HT1080 (cell line): ENCODE results near the gene PPP6R3. TPM values are rescaled to one million over a fixed set of nuclear protein-coding genes. Genes with fewer than 3 reads are reported as not detected.
"Not testable (repeated sequence)": the region's sequence is repeated elsewhere in the genome, so short reads cannot be mapped to it uniquely, and the experiment has no call there.

Source experiments
- DNase-seq: peaks from one replicate; pipeline ENCODE4 v3.0.0-alpha.2; 2015; ENCODE audit warnings: low read depth
- total RNA-seq: library from RNA; depleted of rRNA; stranded (reverse); fragments of >200 nt; shearing (Covaris generic); gene quantifications from 2 replicates; pipeline ENCODE4 v1.2.3, GENCODE V29; 2014

Gene PPP6R3
- total RNA-seq, 1 experiment from 2014 or later, result 111 TPM

- DNase-seq, result no peak
These were observed 131.2 kb downstream of the PPP6R3 start for GRCh38 chr11:68591719-68592118.

DNA sequence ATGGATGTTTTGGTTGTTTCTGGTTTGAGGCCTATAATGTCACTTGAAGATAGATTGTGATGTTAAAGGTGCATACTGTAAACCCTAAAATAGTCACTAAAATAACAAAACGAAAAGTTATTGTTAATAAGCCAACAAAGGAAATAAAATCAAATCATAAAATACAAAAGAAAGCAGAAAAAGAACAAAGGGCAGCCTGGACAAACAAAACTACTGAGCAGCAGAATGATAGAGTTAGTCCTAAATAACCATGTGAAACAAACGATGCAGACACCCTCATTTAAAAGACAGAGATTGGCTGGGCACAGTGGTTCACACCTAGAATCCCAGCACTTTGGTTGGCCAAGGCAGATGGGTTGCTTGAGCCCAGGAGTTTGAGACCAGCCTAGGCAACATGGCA lies 132.9 kb downstream of the PPP6R3 start:
- DNase-seq, result no peak

GRCh38 chr11:68594123-68594522 lies 133.6 kb downstream of the PPP6R3 start:
- no peak for DNase-seq

DNA sequence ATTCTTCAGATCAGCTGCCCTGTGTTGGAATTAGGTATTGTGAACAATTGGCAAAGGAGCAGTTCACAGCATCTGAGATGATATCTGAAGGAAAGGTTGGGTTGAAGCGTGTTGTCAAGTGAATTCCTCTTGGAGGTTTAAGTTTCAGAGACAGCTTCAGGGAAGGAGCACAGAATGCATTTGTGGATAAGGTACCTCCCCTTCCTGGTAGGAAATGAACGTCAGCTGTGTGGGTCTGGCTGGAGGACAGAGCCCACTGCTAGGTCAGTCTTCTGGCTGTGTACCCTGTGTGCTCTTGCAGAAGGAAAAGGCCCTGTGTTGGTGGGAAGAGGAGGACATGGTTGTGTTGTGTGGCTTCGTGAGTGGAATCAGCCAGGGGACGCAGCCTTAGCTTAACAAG lies 135.7 kb downstream of the PPP6R3 start:
- DNase-seq, result no peak

GRCh38 chr11:68598816-68599653 lies 138.5 kb downstream of the PPP6R3 start:
- DNase-seq, result no peak

- DNase-seq, result no peak
These were observed 140.6 kb downstream of the PPP6R3 start for GRCh38 chr11:68601147-68601546.

GRCh38 chr11:68609761-68610160 lies 149.2 kb downstream of the PPP6R3 start:
- no peak for DNase-seq

GRCh38 chr11:68610452-68611116 lies 150.0 kb downstream of the PPP6R3 start:
- DNase-seq, result no peak

- DNase-seq, result no peak
These were observed 155.1 kb downstream of the PPP6R3 start for GRCh38 chr11:68615657-68616056.

GRCh38 chr11:68617925-68618809 lies 157.6 kb downstream of the PPP6R3 start:
- no peak for DNase-seq

DNA sequence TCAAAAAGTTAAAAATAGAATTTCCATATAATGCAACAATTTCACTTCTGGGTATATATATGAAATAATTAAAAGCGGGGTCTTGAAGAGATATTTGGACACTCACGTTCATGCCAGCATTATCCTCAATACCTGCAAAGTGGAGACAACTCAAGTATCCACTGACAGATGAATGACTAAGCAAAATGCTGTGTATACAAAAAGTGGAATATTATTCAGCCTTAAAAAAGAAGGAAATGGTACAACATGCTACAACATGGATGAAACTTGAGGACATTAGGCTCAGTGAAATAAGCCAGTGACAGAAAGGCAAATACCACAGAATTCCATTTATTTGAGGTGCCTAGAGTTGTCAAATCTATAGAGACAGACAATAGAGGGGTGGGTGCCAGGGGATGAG lies 161.3 kb downstream of the PPP6R3 start:
- no peak for DNase-seq

- DNase-seq, result not testable (repeated sequence)
These were observed 163.2 kb downstream of the PPP6R3 start for GRCh38 chr11:68623706-68624105.

DNA sequence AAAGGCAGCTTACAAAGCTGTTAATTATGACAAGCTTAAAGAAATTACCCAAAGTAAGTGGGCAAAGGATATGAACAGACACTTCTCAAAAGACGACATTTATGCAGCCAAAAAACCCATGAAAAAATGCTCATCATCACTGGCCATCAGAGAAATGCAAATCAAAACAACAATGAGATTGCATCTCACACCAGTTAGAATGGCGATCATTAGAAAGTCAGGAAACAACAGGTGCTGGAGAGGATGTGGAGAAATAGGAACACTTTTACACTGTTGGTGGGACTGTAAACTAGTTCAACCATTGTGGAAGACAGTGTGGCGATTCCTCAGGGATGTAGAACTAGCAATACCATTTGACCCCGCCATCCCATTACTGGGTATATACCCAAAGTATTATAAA lies 164.5 kb downstream of the PPP6R3 start:
- not testable (repeated sequence) for DNase-seq

DNA sequence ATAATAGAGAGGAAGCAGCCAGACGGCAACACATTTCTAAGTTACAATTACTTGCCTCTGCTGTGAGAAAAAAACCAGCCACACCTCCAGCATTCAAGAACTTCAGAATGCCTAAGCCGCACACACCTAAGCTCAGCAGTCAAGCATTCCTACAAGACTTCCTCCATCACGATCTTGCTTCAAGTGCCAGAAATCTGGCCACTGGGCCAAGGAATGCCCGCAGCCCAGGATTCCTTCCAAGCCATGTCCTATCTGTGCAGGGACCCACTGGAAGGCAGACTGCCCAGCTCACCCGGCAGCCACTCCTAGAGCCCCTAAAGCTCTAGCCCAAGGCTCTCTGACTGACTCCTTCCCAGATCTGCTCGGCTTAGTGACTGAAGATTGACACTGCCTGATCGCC lies 165.7 kb downstream of the PPP6R3 start:
- DNase-seq, result not testable (repeated sequence)

DNA sequence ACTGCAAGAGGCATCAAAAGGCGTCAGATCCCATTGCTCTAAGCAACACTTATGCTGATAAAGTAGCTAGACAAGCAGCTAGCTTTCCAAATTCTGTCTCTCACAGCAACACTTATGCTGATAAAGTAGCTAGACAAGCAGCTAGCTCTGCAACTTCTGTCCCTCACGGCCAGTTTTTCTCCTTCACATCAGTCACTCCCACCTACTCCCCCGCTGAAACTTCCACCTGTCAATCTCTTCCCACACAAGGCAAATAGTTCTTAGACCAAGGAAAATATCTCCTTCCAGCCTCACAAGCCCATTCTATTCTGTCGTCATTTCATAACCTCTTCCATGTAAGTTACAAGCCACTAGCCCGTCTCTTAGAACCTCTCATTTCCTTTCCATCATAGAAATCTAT lies 168.3 kb downstream of the PPP6R3 start:
- not testable (repeated sequence) for DNase-seq

GRCh38 chr11:68632375-68632774 lies 171.8 kb downstream of the PPP6R3 start:
- not testable (repeated sequence) for DNase-seq

DNA sequence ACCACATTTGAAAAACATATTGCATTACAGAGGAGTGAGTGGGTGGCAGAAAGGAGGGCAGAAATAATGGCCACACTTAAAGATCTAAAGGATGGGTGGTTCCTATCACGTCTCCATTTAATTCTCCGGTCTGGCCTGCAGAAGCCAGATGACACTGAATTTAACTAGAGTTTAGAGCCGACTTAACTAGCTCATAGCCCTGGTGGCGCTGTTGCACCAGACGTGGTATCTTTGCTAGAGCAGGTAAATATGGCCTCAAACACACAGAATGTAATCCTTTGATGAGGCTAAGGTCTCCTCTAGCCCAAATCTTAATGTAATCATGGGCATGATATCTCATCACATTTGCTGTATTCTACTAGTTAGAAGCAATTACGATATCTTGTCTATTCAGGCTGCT lies 172.2 kb downstream of the PPP6R3 start:
- peak; percentile 31 for DNase-seq

DNA sequence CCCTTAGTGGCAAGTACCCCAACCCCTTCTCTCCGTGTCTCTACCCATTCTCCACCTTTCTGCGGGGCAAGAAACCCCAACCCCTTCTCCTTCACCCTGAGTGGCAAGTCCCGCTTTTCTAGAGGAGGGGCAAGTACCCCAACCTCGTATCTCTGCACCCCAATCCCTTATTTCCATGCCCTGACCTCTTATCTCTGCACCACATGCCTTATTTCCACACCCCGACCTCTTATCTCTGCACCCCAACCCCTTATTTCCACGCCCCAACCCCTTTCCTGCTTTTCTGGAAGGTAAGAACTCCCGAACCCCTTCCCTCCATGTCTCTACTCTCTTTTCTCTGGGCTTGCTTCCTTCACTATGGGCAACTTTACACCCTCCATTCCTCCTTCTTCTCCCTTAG lies 174.1 kb downstream of the PPP6R3 start:
- not testable (repeated sequence) for DNase-seq

DNA sequence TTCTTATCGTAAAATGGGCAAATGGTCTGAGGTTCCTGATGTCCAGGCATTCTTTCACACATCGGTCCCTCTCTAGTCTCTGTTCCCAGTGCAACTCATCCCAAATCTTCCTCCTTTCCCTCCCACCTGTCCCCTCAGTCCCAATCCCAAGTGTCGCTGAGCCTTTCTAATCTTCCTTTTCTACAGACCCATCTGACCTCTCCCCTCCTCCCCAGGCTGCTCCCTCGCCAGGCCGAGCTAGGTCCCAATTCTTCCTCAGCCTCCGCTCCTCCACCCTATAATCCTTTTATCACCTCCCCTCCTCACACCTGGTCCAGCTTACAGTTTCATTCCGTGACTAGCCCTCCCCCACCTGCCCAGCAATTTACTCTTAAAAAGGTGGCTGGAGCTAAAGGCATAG lies 174.6 kb downstream of the PPP6R3 start:
- not testable (repeated sequence) for DNase-seq

- DNase-seq, result not testable (repeated sequence)
These were observed 175.3 kb downstream of the PPP6R3 start for GRCh38 chr11:68635883-68636282.

- DNase-seq, result not testable (repeated sequence)
These were observed 178.8 kb downstream of the PPP6R3 start for GRCh38 chr11:68639322-68639721.

GRCh38 chr11:68641880-68642279 lies 181.3 kb downstream of the PPP6R3 start:
- DNase-seq, result no peak
